Epithelial cell of proximal tubule (primary cell): ENCODE data around the gene DNAJC18. TPM values are rescaled to one million over a fixed set of nuclear protein-coding genes. Genes with fewer than 3 reads are reported as not detected.
A peak's percentile ranks its signal among the peaks of the same experiment; 100 is the strongest.

ENCODE experiments used
- DNase-seq: peaks from one replicate; pipeline ENCODE4 v3.0.0-alpha.2; 2011; ENCODE audit warnings: low read depth
- H3K4me3 ChIP-seq: 2 replicates; pipeline ENCODE4 v1.5.1; 2011; ENCODE audit warnings: low read depth, mild to moderate bottlenecking, low read length
- total RNA-seq: library from RNA; depleted of rRNA; stranded (reverse); fragments of >200 nt; gene quantifications from 2 replicates; pipeline ENCODE4 v1.2.3, GENCODE V29; 2015
- TF ChIP-seq, protein P1 (sequence below): conservative IDR thresholded peaks from 2 replicates; pipeline ENCODE4 v1.5.1; 2012; ENCODE audit warnings: low read depth, mild to moderate bottlenecking, low read length

DNAJC18 gene
- total RNA-seq, 1 donor from 2014 or later: 5.9 TPM

DNA sequence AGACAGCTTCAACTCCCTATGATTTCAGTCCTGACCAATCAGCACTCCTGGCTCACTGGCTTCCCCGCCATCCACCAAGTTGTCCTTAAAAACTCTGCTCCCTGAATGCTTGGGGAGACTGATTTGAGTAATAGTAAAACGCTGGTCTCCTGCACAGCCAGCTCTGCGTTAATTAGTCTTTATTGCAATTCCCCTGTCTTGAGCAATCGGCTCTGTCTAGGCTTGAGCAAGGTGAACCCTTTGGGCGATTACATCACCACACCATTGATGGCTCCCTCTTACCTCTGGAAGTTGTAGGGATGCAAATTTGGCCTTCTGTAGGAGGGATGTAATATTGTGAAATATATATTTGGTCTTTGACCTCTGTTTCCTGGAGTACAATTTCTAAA, 53.3 kb downstream of the DNAJC18 start:
- no peak overlapping the region for H3K4me3 ChIP-seq
- DNase-seq: no peak
- TF ChIP-seq, protein P1, sequence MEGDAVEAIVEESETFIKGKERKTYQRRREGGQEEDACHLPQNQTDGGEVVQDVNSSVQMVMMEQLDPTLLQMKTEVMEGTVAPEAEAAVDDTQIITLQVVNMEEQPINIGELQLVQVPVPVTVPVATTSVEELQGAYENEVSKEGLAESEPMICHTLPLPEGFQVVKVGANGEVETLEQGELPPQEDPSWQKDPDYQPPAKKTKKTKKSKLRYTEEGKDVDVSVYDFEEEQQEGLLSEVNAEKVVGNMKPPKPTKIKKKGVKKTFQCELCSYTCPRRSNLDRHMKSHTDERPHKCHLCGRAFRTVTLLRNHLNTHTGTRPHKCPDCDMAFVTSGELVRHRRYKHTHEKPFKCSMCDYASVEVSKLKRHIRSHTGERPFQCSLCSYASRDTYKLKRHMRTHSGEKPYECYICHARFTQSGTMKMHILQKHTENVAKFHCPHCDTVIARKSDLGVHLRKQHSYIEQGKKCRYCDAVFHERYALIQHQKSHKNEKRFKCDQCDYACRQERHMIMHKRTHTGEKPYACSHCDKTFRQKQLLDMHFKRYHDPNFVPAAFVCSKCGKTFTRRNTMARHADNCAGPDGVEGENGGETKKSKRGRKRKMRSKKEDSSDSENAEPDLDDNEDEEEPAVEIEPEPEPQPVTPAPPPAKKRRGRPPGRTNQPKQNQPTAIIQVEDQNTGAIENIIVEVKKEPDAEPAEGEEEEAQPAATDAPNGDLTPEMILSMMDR: no peak

DNA sequence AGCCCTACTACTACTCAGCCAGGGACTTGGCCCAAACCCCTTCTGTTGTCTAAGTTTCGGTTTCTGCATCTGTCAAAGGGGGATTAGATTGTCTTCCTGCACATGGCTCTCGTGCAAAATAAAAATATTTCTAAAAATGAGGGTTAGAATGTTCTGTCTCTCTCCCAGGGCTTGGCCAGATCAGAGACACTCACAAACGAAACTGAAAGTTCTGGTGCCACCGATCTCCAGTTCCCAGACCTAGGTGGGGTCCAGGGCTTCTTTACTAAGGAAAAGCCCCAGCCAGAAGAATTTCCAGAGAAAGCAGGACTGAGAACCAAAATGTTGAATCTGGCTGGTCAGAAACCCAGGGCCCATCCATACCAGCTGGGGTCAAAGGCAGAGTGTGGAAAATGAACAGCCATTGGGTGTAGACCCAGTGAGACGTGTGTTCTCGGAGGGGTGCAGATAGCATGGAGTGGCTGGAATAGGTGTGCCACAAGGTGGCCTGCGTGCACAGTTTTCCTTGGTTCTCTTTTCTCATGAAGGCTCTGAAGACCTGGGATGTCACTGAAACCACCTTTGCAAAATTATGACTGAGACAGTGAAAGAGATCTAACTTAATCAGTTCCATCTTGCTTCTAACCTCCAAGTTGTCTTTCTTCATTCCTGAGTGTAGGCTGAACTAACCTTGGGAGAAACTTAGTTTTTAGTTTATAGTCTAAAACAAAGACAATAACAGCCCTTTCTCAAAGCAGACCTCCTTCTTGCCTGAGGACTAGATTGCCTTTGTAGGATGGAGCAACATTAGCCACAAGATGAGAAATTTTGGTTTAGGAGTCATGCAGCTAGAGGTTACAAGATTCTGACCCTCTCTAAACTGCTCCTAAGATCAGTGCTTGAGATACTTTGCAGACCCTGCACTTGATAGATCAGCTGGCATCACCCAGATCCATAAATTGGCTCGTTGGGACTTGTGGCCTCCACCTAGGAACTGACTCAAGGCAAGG, 54.0 kb downstream of the DNAJC18 start:
- TF ChIP-seq, protein P1: peak; percentile 40
- no peak for DNase-seq
- H3K4me3 ChIP-seq: no peak overlapping the region

- no peak for DNase-seq
- TF ChIP-seq, protein P1: no peak
- no peak overlapping the region for H3K4me3 ChIP-seq
Measured at GRCh38 chr5:139384591-139385051, 54.7 kb downstream of the DNAJC18 start.

GRCh38 chr5:139383993-139384590, 55.2 kb downstream of the DNAJC18 start:
- TF ChIP-seq, protein P1: no peak
- no peak overlapping the region for H3K4me3 ChIP-seq
- DNase-seq: no peak

GRCh38 chr5:139383275-139383992, 55.9 kb downstream of the DNAJC18 start, which contains the start of gene SLC23A1:
Gene SLC23A1, minus strand, starts transcription at chr5:139383297. Its CDS starts 44 bp downstream, at chr5:139383253.
- TF ChIP-seq, protein P1: no peak
- H3K4me3 ChIP-seq: peak within 1 kb of the TSS; percentile 25
- DNase-seq: peak; percentile 49

- peak overlapping the region; percentile 25 for H3K4me3 ChIP-seq
- no peak for DNase-seq
- TF ChIP-seq, protein P1: no peak
Measured at GRCh38 chr5:139382807-139383206, 56.5 kb downstream of the DNAJC18 start.
